ENCODE results near the gene PCNX2.

DNA sequence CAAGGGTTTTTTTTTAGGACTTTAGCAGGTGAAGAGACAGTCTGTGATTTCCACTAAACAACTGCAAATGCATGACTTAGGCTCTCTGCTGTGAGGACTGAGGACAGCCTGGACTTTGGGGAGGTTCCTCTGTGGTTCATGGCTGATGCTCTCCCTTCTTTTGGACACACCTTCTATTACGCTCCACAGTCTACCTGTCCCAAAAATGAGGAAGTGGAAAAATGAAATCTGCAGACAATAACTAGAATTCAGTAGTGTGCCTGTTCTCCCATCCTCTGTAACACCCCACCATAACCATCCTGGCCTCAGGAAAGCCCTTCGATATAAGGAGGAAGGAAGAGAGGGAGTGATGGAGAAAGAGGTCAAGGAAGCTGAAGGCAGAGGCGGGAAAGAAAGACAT lies 276.4 kb downstream of the PCNX2 start:
- TF ChIP-seq CTCF (IDR thresholded peaks at IDR 0.05) (no peak), ATF3 (CRISPR knock-in tag; conservative IDR thresholded peaks at IDR 0.05) (no peak), SP1 (CRISPR knock-in tag; conservative IDR thresholded peaks at IDR 0.05) (no peak), TEAD4 (CRISPR knock-in tag; IDR thresholded peaks at IDR 0.05) (no peak)
- TF ChIP-seq, protein P1, sequence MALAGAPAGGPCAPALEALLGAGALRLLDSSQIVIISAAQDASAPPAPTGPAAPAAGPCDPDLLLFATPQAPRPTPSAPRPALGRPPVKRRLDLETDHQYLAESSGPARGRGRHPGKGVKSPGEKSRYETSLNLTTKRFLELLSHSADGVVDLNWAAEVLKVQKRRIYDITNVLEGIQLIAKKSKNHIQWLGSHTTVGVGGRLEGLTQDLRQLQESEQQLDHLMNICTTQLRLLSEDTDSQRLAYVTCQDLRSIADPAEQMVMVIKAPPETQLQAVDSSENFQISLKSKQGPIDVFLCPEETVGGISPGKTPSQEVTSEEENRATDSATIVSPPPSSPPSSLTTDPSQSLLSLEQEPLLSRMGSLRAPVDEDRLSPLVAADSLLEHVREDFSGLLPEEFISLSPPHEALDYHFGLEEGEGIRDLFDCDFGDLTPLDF (CRISPR knock-in tag; IDR thresholded peaks at IDR 0.05): no peak

Measured in WTC11 (cell line).